Measurements from ENCODE around the gene UGT2A1.

GRCh38 chr4:69589884-69590283, 63.2 kb downstream of the UGT2A1 start:
- TF ChIP-seq POLR2AphosphoS5 (IDR thresholded peaks at IDR 0.05; ENCODE audit: low read depth, low read length) (no peak), ESRRA (CRISPR knock-in tag; IDR thresholded peaks at IDR 0.05; ENCODE audit: low read depth) (no peak), MAFK (conservative IDR thresholded peaks at IDR 0.05 in 1 of 2, IDR thresholded peaks at IDR 0.05 in 1 of 2; ENCODE audit: low read length in 2 of 2) (no peak), NFE2L1 (CRISPR knock-in tag; IDR thresholded peaks at IDR 0.05; ENCODE audit: borderline replicate concordance) (no peak), ZBTB8A (CRISPR knock-in tag; IDR thresholded peaks at IDR 0.05; ENCODE audit: borderline replicate concordance, low read depth) (no peak), ADNP (CRISPR knock-in tag; IDR thresholded peaks at IDR 0.05) (no peak), ZNF282 (IDR thresholded peaks at IDR 0.05; ENCODE audit: partially characterized antibody) (no peak), ATF7 (IDR thresholded peaks at IDR 0.05) (no peak), ATF7 (CRISPR knock-in tag; IDR thresholded peaks at IDR 0.05) (no peak), EP300 (IDR thresholded peaks at IDR 0.05; ENCODE audit: low read depth in 2 of 2, low read length in 2 of 2) (no peak), EP300 (CRISPR knock-in tag; IDR thresholded peaks at IDR 0.05; ENCODE audit: borderline replicate concordance) (no peak), PHB2 (IDR thresholded peaks at IDR 0.05; ENCODE audit: partially characterized antibody) (no peak), AHR (CRISPR knock-in tag; IDR thresholded peaks at IDR 0.05) (no peak), ZNF83 (CRISPR knock-in tag; IDR thresholded peaks at IDR 0.05; ENCODE audit: borderline replicate concordance) (no peak)
- TF ChIP-seq, protein P1, sequence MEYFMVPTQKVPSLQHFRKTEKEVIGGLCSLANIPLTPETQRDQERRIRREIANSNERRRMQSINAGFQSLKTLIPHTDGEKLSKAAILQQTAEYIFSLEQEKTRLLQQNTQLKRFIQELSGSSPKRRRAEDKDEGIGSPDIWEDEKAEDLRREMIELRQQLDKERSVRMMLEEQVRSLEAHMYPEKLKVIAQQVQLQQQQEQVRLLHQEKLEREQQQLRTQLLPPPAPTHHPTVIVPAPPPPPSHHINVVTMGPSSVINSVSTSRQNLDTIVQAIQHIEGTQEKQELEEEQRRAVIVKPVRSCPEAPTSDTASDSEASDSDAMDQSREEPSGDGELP (IDR thresholded peaks at IDR 0.05; ENCODE audit: borderline replicate concordance, low read depth) = no peak
- TF ChIP-seq, protein P2, sequence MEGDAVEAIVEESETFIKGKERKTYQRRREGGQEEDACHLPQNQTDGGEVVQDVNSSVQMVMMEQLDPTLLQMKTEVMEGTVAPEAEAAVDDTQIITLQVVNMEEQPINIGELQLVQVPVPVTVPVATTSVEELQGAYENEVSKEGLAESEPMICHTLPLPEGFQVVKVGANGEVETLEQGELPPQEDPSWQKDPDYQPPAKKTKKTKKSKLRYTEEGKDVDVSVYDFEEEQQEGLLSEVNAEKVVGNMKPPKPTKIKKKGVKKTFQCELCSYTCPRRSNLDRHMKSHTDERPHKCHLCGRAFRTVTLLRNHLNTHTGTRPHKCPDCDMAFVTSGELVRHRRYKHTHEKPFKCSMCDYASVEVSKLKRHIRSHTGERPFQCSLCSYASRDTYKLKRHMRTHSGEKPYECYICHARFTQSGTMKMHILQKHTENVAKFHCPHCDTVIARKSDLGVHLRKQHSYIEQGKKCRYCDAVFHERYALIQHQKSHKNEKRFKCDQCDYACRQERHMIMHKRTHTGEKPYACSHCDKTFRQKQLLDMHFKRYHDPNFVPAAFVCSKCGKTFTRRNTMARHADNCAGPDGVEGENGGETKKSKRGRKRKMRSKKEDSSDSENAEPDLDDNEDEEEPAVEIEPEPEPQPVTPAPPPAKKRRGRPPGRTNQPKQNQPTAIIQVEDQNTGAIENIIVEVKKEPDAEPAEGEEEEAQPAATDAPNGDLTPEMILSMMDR (CRISPR knock-in tag; IDR thresholded peaks at IDR 0.05) = no peak
